H9 (cell line): ENCODE data around the gene KRTAP12-2. TPM values are rescaled to one million over a fixed set of nuclear protein-coding genes. Genes with fewer than 3 reads are reported as not detected.

Experiments
- DNase-seq: peaks from one replicate; pipeline ENCODE4 v3.0.0-alpha.2; 2017
- H2AFZ ChIP-seq: one replicate; pipeline ENCODE4 v1.6.1; 2013; ENCODE audit warnings: mild to moderate bottlenecking, low read length, control low read depth, moderate library complexity
- H2AK5ac ChIP-seq: 2 replicates; pipeline ENCODE4 v1.6.1; 2013; ENCODE audit warnings: low read length, control low read depth, mixed read lengths; ENCODE audit not compliant: insufficient read length
- H2BK120ac ChIP-seq: one replicate; pipeline ENCODE4 v1.6.1; 2013; ENCODE audit warnings: low read depth, mild to moderate bottlenecking, low read length, control low read depth, inconsistent platforms; ENCODE audit not compliant: poor library complexity, severe bottlenecking
- H2BK12ac ChIP-seq: 2 replicates; pipeline ENCODE4 v1.6.1; 2013; ENCODE audit warnings: low read length, control low read depth, mixed read lengths, low read depth; ENCODE audit not compliant: insufficient read length
- H2BK15ac ChIP-seq: 2 replicates; pipeline ENCODE4 v1.6.1; 2013; ENCODE audit warnings: low read depth, low read length, control low read depth
- H2BK20ac ChIP-seq: one replicate; pipeline ENCODE4 v1.6.1; 2013; ENCODE audit warnings: low read depth, mild to moderate bottlenecking, low read length, control low read depth, inconsistent platforms; ENCODE audit not compliant: poor library complexity, severe bottlenecking
- H2BK5ac ChIP-seq: 2 replicates; pipeline ENCODE4 v1.6.1; 2013; ENCODE audit warnings: low read length, control low read depth, mixed read lengths; ENCODE audit not compliant: insufficient read length
- H3K14ac ChIP-seq: 2 replicates; pipeline ENCODE4 v1.6.1; 2013; ENCODE audit warnings: low read length, control low read depth; ENCODE audit not compliant: insufficient read depth
- H3K18ac ChIP-seq: 2 replicates; pipeline ENCODE4 v1.6.1; 2013; ENCODE audit warnings: low read depth, mild to moderate bottlenecking, mixed read lengths, low read length, control low read depth; ENCODE audit not compliant: insufficient read length
- H3K23ac ChIP-seq: 2 replicates; pipeline ENCODE4 v1.6.1; 2013; ENCODE audit warnings: low read length, control low read depth, mixed read lengths, low read depth; ENCODE audit not compliant: insufficient read length
- H3K23me2 ChIP-seq: 2 replicates; pipeline ENCODE4 v1.6.1; 2013; ENCODE audit warnings: low read depth, mild to moderate bottlenecking, mixed read lengths, low read length, control low read depth; ENCODE audit not compliant: insufficient read length, poor library complexity, severe bottlenecking
- H3K27ac ChIP-seq: 2 replicates; pipeline ENCODE4 v1.5.1; 2013; ENCODE audit warnings: low read length, control low read depth, mixed read lengths, low read depth; ENCODE audit not compliant: insufficient read length
- H3K27me3 ChIP-seq: 2 replicates; pipeline ENCODE4 v1.6.1; 2013; ENCODE audit warnings: low read length, control low read depth, inconsistent platforms; ENCODE audit not compliant: insufficient read depth
- H3K4ac ChIP-seq: 2 replicates; pipeline ENCODE4 v1.6.1; 2013; ENCODE audit warnings: low read depth, mild to moderate bottlenecking, control low read depth, inconsistent platforms, low read length, moderate library complexity
- H3K4me1 ChIP-seq: 2 replicates; pipeline ENCODE4 v1.6.1; 2013; ENCODE audit warnings: low read length, control low read depth, inconsistent platforms; ENCODE audit not compliant: insufficient read depth
- H3K4me2 ChIP-seq: 2 replicates; pipeline ENCODE4 v1.6.1; 2013; ENCODE audit warnings: low read length, control low read depth, mixed read lengths; ENCODE audit not compliant: insufficient read length, insufficient read depth
- H3K56ac ChIP-seq: 2 replicates; pipeline ENCODE4 v1.6.1; 2013; ENCODE audit warnings: low read depth, mild to moderate bottlenecking, mixed read lengths, low read length, control low read depth; ENCODE audit not compliant: insufficient read length
- H3K79me1 ChIP-seq: 2 replicates; pipeline ENCODE4 v1.6.1; 2013; ENCODE audit warnings: low read depth, mild to moderate bottlenecking, moderate library complexity, low read length, control low read depth, inconsistent platforms; ENCODE audit not compliant: insufficient read depth, poor library complexity, severe bottlenecking
- H3K79me2 ChIP-seq: 2 replicates; pipeline ENCODE4 v1.6.1; 2013; ENCODE audit warnings: low read length, control low read depth, inconsistent platforms; ENCODE audit not compliant: insufficient read depth
- H3K9ac ChIP-seq: 2 replicates; pipeline ENCODE4 v1.6.1; 2013; ENCODE audit warnings: low read length, control low read depth, mixed read lengths; ENCODE audit not compliant: insufficient read length; ENCODE audit errors: extremely low read depth
- H3K9me3 ChIP-seq: one replicate; pipeline ENCODE4 v1.6.1; 2013; ENCODE audit warnings: low read depth, low read length, inconsistent platforms; ENCODE audit not compliant: control insufficient read depth
- H3T11ph ChIP-seq: one replicate; pipeline ENCODE4 v1.6.1; 2013; ENCODE audit warnings: mild to moderate bottlenecking, low read length, control low read depth, inconsistent platforms
- H4K20me1 ChIP-seq: one replicate; pipeline ENCODE4 v1.6.1; 2013; ENCODE audit not compliant: control insufficient read depth, insufficient read length, insufficient read depth
- H4K5ac ChIP-seq: 2 replicates; pipeline ENCODE4 v1.6.1; 2013; ENCODE audit warnings: low read depth, mild to moderate bottlenecking, mixed read lengths, low read length, control low read depth; ENCODE audit not compliant: insufficient read length
- H4K8ac ChIP-seq: replicated peaks from 2 replicates; pipeline ENCODE4 v1.6.1; 2013; ENCODE audit warnings: low read length, control low read depth, mixed read lengths, low read depth; ENCODE audit not compliant: insufficient read length
- H4K91ac ChIP-seq: 2 replicates; pipeline ENCODE4 v1.6.1; 2013; ENCODE audit warnings: low read depth, mild to moderate bottlenecking, moderate library complexity, mixed read lengths, low read length, control low read depth; ENCODE audit not compliant: insufficient read length
- H3K27ac Mint-ChIP-seq, 3 experiments: 2 replicates in 2 of 3; 3 replicates in 1 of 3; pipeline ENCODE4 v1.8.0; 2020 to 2021; ENCODE audit warnings: mixed read lengths in 3 of 3, mild to moderate bottlenecking in 1 of 3, moderate library complexity in 1 of 3
- H3K27me3 Mint-ChIP-seq: 2 replicates; pipeline ENCODE4 v1.8.0; 2021; ENCODE audit warnings: low read depth, mild to moderate bottlenecking, moderate library complexity, mixed read lengths
- H3K36me3 Mint-ChIP-seq, 3 experiments: 2 replicates in 2 of 3; 3 replicates in 1 of 3; pipeline ENCODE4 v1.8.0; 2020 to 2021; ENCODE audit warnings: low read depth in 3 of 3, mixed read lengths in 3 of 3; ENCODE audit not compliant: insufficient read depth in 1 of 3
- H3K4me1 Mint-ChIP-seq, 2 experiments: 2 replicates each; pipeline ENCODE4 v1.8.0; 2020; ENCODE audit warnings: mixed read lengths in 2 of 2
- H3K4me3 Mint-ChIP-seq, 2 experiments: 2 replicates in 1 of 2; 3 replicates in 1 of 2; pipeline ENCODE4 v1.8.0; 2020 to 2021; ENCODE audit warnings: mild to moderate bottlenecking in 2 of 2, mixed read lengths in 2 of 2, moderate library complexity in 1 of 2
- H3K9me3 Mint-ChIP-seq, 2 experiments: 2 replicates in 1 of 2; 3 replicates in 1 of 2; pipeline ENCODE4 v1.8.0; 2020; ENCODE audit warnings: mild to moderate bottlenecking in 2 of 2, mixed read lengths in 2 of 2, moderate library complexity in 1 of 2
- WGBS: extraction: QIAGEN DNeasy Blood & Tissue Kit; methylation state at CpG from one replicate; pipeline ENCODE4 v1.1.7; 2013; ENCODE audit warnings: missing lambda C conversion rate, low lambda C conversion rate, mixed read lengths; ENCODE audit not compliant: insufficient read length; ENCODE audit errors: extremely low coverage; 5-methylcytosine and 5-hydroxymethylcytosine counted together
- total RNA-seq: library from RNA; stranded (reverse); gene quantifications from 2 replicates; pipeline ENCODE4 v1.2.1, GENCODE V29; 2021
- TF ChIP-seq, protein P1 (sequence below): fragments of 200-600 bp; sonication (generic); conservative IDR thresholded peaks from 3 replicates; pipeline ENCODE4 v1.8.0; 2021; ENCODE audit warnings: antibody characterized with exemption, mild to moderate bottlenecking

Gene KRTAP12-2
- total RNA-seq, 1 experiment from 2014 or later, result not detected

DNA sequence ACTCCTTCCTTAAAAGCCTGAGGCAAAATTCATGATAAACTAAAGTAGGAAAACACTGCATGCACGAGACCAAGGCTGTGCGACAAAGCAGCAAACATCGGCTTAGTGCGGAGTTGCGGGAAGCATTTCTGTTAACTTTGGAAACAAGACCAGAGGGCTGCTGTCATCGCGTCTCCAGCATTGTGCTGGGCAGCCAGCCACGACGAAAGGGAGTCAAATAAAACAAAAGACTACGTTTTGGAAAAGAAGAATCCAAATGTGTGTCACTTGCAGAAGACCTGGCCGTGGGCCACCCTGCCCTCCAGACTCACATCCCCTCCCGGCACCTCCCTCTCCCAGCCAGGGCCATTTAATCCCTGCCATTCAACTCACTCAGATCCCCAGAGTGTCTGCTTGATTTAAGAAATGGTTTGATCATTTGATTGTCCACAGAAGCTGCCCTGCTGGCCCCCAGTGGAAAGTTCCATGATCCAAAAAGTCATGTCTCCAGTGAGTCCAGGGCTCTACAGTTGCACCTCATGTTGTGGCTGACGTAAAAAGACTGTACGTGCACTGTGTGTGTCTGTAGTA, 22.9 kb downstream of the KRTAP12-2 start:
- peaks cover 13 to 14% of the 10 kb centered on the region in 2 experiments for H3K4me1 Mint-ChIP-seq

More for the DNA sequence above, 22.9 kb downstream of the KRTAP12-2 start:
- Histone ChIP-seq H2BK5ac (no peak overlapping the region), H3K56ac (no peak overlapping the region), H3K23me2 (peaks cover 2% of the 10 kb centered on the region), H4K8ac (no peak overlapping the region), H2AFZ (no peak overlapping the region), H3K27ac (no peak overlapping the region), H2BK12ac (no peak overlapping the region), H3K18ac (no peak overlapping the region), H4K5ac (no peak overlapping the region), H2BK20ac (no peak overlapping the region), H3K23ac (no peak overlapping the region), H3K9me3 (no peaks in the 10 kb centered on the region), H3T11ph (no peak overlapping the region), H4K91ac (no peak overlapping the region), H3K27me3 (no peaks in the 10 kb centered on the region), H3K79me2 (no peaks in the 10 kb centered on the region), H3K4me2 (no peak overlapping the region), H2BK120ac (no peak overlapping the region), H3K4ac (no peak overlapping the region), H3K9ac (no peak overlapping the region), H3K14ac (no peak overlapping the region), H3K4me1 (no peaks in the 10 kb centered on the region), H4K20me1 (no peaks in the 10 kb centered on the region), H2AK5ac (no peak overlapping the region), H3K79me1 (no peaks in the 10 kb centered on the region), H2BK15ac (no peak overlapping the region)
- WGBS, result no CpG with 5 or more reads among the region's 14 CpGs
- no peak overlapping the region for H3K27ac Mint-ChIP-seq
- no peak for DNase-seq
- TF ChIP-seq, protein P1, sequence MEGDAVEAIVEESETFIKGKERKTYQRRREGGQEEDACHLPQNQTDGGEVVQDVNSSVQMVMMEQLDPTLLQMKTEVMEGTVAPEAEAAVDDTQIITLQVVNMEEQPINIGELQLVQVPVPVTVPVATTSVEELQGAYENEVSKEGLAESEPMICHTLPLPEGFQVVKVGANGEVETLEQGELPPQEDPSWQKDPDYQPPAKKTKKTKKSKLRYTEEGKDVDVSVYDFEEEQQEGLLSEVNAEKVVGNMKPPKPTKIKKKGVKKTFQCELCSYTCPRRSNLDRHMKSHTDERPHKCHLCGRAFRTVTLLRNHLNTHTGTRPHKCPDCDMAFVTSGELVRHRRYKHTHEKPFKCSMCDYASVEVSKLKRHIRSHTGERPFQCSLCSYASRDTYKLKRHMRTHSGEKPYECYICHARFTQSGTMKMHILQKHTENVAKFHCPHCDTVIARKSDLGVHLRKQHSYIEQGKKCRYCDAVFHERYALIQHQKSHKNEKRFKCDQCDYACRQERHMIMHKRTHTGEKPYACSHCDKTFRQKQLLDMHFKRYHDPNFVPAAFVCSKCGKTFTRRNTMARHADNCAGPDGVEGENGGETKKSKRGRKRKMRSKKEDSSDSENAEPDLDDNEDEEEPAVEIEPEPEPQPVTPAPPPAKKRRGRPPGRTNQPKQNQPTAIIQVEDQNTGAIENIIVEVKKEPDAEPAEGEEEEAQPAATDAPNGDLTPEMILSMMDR, result no peak
- H3K4me3 Mint-ChIP-seq, result no peak overlapping the region
- H3K36me3 Mint-ChIP-seq, result peaks cover 9 to 20% (median 16%) of the 10 kb centered on the region in 3 experiments
- peaks cover 22 to 25% of the 10 kb centered on the region in 2 experiments for H3K9me3 Mint-ChIP-seq
- H3K27me3 Mint-ChIP-seq, result peaks cover 8% of the 10 kb centered on the region
